ENCODE measurements around the gene ETV5. TPM values are rescaled to one million over a fixed set of nuclear protein-coding genes. Genes with fewer than 3 reads are reported as not detected.

ETV5 gene
- polyA plus RNA-seq, 3 donors = 25.7 to 29.8 (median 28.9) TPM

DNA sequence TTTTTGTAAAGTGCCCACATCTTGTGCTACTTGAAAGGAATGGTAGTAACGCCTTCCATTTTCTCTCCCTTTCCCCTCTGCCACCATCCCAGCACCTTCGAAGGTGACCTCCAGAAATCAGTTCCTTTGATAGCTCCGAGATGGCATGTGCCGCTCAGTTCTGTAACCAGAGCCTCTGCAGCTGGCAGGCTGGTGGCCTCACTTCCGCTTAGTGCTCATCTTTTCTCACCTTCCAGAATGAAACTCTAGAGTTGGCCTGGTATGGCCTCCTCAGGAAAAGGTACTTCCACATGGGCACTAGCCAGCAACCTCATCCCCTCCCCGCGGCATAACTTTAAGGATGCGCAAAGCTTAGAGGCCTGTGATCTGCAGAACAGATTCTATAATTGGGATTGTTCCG, 38.8 kb downstream of the ETV5 start:
- no peak for DNase-seq (ENCODE audit: low read depth in 3 of 3, low spot score in 2 of 3)

DNA sequence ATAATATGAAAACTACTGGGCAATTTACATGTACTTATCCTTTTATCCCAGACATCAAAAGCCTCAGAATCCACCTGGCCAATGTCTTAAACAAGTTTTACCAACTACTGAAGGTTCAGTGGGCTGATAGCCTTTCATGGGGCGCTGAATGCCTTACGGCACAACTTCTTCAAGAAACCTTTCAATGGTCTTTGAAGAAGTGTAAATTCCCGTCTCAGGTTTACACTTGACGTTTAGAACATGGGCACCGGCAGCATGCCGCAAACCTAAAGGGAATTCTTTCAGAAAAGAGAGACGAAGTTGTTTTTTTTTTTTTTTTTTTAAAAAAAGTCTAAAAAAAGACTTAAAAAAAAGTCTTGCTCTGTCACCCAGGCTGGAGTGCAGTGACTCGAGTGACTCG, 39.7 kb downstream of the ETV5 start:
- DNase-seq (ENCODE audit: low read depth in 3 of 3, low spot score in 2 of 3) = no peak

DNA sequence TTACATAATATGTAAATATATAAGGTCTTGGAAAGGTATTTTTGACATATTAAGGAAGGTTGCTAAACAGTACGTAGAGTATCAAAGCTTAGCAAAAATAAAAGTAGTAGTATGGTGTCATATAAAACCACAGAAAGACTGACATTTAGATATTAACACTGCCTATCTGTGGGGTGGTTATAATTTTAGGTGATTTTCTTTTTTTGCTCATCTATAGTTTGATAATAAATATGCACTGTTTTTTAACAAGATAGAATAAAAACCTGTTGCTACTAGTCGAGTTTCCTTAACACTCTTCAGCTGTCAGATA, 40.7 kb downstream of the ETV5 start:
- DNase-seq (ENCODE audit: low read depth in 3 of 3, low spot score in 2 of 3) = no peak

- DNase-seq (ENCODE audit: low read depth in 3 of 3, low spot score in 2 of 3) = no peak
Measured at GRCh38 chr3:186067360-186068242, 41.3 kb downstream of the ETV5 start.

DNA sequence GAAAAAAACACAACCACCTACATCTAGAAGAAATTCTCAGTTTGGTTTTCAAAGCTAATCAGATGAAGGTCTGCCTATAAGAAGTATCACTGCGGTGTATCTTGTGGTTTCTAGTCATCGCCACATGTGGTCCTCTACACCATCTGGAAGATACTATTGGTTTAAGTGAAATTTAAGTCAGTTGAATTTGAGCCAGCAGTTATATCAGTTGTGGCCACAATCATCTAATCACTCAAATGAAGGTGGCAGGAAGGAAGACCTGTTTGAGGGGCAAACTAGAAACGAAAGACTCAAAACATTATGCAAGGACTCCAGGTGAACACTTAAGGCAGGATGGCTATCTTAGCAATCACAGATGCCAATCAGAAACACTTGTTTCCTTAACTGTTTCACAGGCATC, 48.7 kb downstream of the ETV5 start:
- DNase-seq (ENCODE audit: low read depth in 3 of 3, low spot score in 2 of 3) = no peak

DNA sequence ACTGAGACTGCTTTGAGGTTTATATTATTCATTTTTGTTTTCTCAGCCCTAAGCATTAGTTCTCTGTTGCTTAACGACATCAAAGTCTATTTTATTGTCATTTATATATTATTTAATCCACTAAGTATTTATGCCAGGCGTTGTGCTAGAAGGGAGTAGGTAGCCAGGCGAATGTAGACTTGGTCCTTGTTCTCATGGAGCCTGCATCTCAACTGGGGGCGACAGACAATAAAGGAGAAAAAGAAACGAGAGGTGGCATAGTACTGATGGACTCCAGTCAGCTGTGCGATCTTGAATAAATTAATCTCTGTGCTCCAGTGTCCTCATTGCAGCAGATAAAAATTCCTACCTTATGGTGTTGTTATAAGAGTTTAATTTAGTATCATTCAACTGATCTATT, 49.7 kb downstream of the ETV5 start:
- DNase-seq (ENCODE audit: low read depth in 3 of 3, low spot score in 2 of 3) = no peak

- DNase-seq (ENCODE audit: low read depth in 3 of 3, low spot score in 2 of 3) = no peak
Measured at GRCh38 chr3:186058225-186058624, 50.7 kb downstream of the ETV5 start.

- no peak for DNase-seq (ENCODE audit: low read depth in 3 of 3, low spot score in 2 of 3)
Measured at GRCh38 chr3:186057594-186057993, 51.3 kb downstream of the ETV5 start.

DNA sequence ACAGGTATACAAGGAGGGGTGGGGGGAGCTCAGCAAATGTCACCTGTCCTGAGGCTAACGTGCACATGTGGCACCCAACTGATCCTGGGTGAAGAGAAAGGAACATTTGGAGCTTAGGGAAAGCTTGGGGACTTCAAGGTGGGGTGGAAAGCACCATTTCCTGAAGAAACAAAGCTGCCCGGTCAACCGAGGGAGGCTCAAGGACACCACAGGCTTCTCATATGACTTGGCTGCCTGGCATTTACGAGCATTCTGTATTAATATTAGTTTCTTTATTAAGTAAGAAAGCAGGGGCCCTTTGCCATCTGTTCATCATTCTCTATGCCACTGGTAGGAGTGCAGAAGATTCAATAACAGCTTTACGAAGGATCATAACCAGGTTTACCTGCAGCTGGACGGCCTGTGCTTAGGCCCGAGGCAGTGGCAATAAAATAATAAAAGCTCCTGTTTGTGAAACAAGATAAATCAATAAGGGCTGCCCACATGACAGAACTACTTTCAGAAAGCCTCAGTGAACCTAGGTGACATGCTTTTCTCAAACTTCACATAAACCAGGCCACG, 54.0 kb downstream of the ETV5 start:
- DNase-seq (ENCODE audit: low read depth in 3 of 3, low spot score in 2 of 3) = no peak

DNA sequence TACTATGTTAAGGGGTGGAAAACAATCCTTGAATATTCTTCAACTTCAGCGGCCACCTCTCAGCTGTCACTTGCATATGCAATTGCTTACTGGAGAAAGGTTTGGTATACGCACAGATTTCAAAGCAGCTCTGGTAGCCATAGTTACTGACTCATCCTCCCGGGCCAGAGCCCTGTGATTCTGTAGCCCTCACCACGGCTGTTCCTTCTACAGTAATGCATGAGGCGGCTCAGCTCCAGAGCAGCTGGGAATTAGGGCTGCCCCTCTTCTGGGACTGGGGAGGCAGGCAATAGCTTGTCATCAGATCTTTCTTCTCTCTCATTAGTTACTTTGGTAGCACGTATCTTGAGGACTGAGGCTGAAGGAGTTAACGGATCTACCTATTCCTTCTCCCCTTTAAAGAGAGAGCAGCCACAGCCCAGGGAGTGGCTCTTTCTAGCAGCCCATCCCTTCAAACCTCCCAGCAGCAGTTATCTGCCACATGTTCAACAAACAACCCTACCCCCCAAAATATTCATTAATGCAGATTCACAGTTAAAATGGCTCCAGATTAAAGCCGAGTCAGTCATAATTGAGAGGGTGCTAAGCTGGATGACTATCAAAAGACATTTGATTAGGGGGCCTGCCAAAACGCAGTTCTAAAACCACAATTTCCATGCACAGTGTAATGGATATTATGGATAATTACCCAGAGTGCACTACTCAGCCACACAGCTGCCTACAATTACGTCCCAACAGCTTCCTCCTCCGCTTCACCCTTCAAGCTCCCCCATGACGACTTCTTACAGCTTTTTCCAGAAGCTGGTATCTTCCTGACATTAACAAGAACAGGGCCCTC, 54.7 kb downstream of the ETV5 start:
- DNase-seq (ENCODE audit: low read depth in 3 of 3, low spot score in 2 of 3) = no peak

DNA sequence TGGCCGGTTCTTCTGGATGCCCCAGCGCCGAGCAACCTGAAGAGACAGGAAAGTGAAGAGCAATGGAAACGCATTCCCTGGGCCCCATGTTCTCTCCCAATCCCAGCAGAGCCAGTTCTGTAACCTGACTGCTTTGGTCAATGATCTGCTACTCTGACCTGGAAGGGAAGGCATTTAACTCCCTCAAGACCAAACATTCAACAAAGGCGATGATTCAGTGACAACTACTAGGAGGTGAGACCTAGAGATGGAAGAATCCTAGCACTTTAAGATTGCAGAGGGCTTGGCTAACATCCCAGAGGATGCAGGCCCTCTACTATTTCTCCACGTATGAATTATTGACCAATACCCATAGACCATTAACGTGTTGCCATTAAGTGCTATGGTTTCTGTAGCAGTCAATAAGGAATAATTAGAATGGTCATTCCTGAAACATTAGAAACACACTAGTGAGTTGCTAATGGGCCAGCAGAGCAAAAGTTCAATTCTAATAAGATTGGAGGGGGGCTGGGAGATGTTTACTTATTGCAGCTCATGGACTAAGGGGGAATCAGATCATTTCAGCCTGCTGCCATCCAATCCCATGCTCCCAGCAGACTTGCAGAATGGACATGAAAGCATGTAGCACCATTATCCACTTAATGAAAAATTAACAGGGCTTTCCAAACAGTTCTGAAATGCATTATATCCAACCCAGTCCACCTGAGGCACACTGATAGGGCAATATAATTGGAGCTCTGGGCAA, 56.6 kb downstream of the ETV5 start:
- DNase-seq (ENCODE audit: low read depth in 3 of 3, low spot score in 2 of 3) = no peak

DNA sequence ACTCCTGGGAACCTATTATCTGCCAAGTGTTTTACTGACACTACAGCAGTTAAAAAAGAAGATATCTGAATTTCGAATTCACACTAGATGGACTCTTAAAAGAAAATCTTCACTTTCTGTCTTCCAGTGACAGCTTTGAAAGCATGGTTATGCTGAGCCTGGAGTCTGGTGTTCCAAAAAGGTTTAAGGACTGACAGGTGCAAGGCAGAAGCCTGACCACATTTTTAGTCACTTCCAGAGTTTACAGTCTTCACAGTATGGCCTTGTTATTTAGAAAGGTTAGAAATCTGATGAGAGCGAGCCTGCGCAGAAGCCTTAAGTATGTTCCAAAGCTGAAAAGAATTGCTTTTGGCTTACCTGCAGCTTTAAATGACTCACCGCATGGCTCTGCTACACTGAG, 59.9 kb downstream of the ETV5 start:
- no peak for DNase-seq (ENCODE audit: low read depth in 3 of 3, low spot score in 2 of 3)

DNA sequence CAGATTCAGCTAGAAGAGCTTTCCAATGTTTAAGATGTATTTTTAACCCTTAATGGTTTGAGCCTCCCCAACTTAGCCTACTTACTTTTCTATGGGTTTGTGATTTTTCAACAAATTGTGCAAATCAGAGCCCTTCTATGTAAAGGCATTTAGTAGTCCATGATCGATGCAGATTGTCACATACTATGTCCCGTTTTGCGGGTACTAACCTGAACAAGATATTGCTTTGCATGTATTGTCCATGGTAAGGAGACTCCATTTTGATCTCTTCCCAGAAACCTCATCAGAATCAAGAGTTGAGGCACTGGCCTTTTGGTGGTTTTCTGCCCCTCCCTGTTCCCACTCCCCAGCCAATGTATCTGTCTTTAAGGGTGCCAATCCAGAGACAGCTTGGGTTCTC, 60.8 kb downstream of the ETV5 start:
- no peak for DNase-seq (ENCODE audit: low read depth in 3 of 3, low spot score in 2 of 3)

- no peak for DNase-seq (ENCODE audit: low read depth in 3 of 3, low spot score in 2 of 3)
Measured at GRCh38 chr3:186046838-186047237, 62.1 kb downstream of the ETV5 start.

DNA sequence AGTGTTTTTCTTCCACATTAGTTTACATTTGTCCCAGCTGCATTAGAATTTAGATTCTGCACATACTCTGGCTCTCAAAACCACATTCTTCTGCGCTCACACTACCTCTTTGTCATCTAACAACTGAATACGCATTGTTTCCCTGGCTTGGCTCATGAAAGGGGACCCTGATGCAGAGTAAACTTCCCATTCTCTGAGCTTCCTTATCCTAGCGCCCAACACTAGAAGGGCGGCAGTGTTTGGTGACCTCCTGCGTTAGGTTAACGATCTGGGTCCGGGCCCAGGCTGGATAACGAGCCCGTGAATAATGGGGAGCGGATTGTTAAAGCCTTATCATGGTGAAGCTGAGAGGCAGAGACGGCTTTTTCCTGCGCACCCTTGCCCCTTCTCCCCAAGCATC, 63.9 kb downstream of the ETV5 start:
- no peak for DNase-seq (ENCODE audit: low read depth in 3 of 3, low spot score in 2 of 3)

DNA sequence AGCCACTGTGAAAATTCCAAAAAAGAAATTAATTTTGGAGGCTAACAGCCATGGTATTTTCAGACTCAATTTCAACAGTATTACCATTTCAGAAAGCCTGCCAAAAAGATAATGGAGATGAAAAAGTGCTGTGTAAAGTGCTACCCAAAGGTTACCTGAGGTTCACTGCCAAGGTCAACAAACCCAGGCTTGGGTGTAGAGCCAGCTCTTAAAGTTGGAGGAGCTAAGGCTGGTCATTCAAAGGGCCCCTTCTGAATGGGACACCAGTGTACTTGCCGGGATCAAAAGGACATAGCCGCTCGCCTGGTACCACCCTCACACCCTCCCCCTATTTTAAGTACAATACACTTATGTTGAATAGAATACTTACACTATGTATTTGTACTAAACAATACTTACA, 64.5 kb downstream of the ETV5 start:
- no peak for DNase-seq (ENCODE audit: low read depth in 3 of 3, low spot score in 2 of 3)

DNA sequence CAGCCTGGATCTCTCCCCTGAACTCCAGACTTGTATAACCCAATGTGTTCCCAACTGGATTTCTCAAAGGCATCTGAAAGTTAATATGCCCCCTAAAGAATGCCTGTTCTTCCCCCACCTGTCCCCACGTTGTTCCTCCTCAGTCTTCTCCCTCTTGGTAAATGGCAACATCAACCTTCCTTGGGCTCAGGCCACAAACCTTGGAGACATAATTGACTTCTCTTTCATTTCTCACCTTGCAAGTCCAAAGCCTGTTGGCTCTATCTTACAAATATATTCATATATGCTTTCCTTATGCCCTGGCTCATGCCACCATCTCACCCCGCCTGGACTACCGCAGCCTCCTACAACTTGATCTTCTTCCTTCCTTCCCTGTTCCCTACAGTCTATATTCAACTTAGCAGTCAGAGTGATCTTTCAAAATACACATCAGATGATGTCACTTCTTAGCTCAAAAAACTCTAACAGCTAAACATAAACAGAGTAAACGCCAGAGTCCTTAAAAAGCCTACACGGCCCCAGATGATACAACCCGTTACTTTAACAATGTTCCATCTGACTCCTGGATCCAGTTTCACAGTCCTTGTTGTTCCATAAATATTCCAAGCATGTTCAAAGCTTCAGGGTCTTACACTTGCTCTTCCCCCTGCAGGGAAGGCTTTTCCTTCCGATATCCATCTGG, 66.2 kb downstream of the ETV5 start:
- DNase-seq (ENCODE audit: low read depth in 3 of 3, low spot score in 2 of 3) = no peak

- no peak for DNase-seq (ENCODE audit: low read depth in 3 of 3, low spot score in 2 of 3)
Measured at GRCh38 chr3:186042036-186042435, 66.9 kb downstream of the ETV5 start.

GRCh38 chr3:186038360-186038759, 70.5 kb downstream of the ETV5 start:
- no peak for DNase-seq (ENCODE audit: low read depth in 3 of 3, low spot score in 2 of 3)

GRCh38 chr3:186035277-186035676, 73.6 kb downstream of the ETV5 start:
- DNase-seq (ENCODE audit: low read depth in 3 of 3, low spot score in 2 of 3) = no peak

DNA sequence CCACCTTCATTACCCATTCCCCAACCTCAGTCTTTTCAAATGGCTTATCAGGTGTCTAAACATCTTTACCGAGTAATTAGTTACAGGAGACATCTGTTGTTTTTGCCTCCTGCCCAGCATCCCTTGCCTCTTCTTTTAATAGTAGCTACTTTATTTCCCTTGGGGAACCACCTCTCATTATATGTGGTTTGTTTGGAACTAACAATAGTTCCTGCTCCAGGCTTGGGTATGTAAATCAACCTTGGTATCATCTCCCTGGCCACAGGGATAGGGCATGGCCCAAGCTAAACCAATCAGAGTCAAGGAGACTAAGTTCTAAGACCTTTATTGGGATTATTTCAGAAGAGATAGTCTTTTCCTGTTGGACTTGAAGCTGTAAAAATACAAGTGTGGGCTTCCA, 76.6 kb downstream of the ETV5 start:
- DNase-seq (ENCODE audit: low read depth in 3 of 3, low spot score in 2 of 3) = no peak
